Right lobe of liver (tissue), 4 donors: ENCODE data around the gene LHFPL6.

Experiments
- POLR2A ChIP-seq: fragments of 450-650 bp; IDR thresholded peaks from one replicate; pipeline ENCODE4 v1.6.1; 2017; ENCODE audit warnings: antibody characterized with exemption, mild to moderate bottlenecking
- TF ChIP-seq, protein P1 (sequence below), 4 donors: fragments of 200-600 bp in 3 of 4; fragments of 450-650 bp in 1 of 4; IDR thresholded peaks; one replicate each; pipeline versions ENCODE4 v1.5.1 to v1.8.0; 2016 to 2022; ENCODE audit warnings: antibody characterized with exemption in 4 of 4, mild to moderate bottlenecking in 2 of 4
- donor health status: DM: no; HTN: no; CAD: no.
- donor health status: DM: no; HTN: no; CAD: no.
- donor health status: DM: no; HTN: yes; CAD: no.

DNA sequence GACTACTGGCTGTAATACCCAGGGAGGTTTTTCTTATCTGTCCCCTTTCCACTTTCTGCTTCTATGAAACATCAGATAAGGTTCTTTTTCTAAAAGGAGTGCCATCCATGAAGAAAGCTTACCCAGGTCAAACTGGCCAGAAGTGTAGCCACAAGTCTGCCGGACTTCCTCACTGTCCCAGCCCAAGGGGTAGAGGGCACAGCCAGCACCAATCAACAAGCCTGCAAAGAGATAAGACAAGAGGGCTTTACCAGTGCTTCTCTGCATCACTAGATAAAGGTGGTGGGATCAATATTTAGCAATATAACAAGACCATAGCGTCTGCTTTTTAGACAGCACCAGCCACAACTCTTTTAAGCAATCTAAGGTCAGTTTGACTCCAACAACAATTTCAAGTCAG is 224.7 kb downstream of the LHFPL6 start:
- TF ChIP-seq, protein P1, sequence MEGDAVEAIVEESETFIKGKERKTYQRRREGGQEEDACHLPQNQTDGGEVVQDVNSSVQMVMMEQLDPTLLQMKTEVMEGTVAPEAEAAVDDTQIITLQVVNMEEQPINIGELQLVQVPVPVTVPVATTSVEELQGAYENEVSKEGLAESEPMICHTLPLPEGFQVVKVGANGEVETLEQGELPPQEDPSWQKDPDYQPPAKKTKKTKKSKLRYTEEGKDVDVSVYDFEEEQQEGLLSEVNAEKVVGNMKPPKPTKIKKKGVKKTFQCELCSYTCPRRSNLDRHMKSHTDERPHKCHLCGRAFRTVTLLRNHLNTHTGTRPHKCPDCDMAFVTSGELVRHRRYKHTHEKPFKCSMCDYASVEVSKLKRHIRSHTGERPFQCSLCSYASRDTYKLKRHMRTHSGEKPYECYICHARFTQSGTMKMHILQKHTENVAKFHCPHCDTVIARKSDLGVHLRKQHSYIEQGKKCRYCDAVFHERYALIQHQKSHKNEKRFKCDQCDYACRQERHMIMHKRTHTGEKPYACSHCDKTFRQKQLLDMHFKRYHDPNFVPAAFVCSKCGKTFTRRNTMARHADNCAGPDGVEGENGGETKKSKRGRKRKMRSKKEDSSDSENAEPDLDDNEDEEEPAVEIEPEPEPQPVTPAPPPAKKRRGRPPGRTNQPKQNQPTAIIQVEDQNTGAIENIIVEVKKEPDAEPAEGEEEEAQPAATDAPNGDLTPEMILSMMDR (IDR thresholded peaks at IDR 0.05): no peak
- no peak for TF ChIP-seq POLR2A
